BLaER1 treated with 17β-estradiol and CSF1 and Interleukin-3, amounts not matched to agents 10 nM and 100 nM (cell line): ENCODE results near the gene RNLS.
A peak's percentile ranks its signal among the peaks of the same experiment; 100 is the strongest.

Experiments used
- H3K27ac ChIP-seq, 11 experiments: shearing (Covaris generic); formaldehyde crosslinking; 2 replicates each; pipeline ENCODE4 v1.8.1; 2022
- H3K27me3 ChIP-seq, 11 experiments: shearing (Covaris generic); formaldehyde crosslinking; 2 replicates each; pipeline ENCODE4 v1.8.1; 2022
- H3K36me3 ChIP-seq, 11 experiments: shearing (Covaris generic); formaldehyde crosslinking; 2 replicates each; pipeline ENCODE4 v1.8.1; 2022
- H3K4me1 ChIP-seq, 10 experiments: shearing (Covaris generic); formaldehyde crosslinking; 2 replicates each; pipeline ENCODE4 v1.8.1; 2022
- H3K4me2 ChIP-seq, 11 experiments: shearing (Covaris generic); formaldehyde crosslinking; 2 replicates each; pipeline ENCODE4 v1.8.1; 2022
- H3K4me3 ChIP-seq, 10 experiments: shearing (Covaris generic); formaldehyde crosslinking; 2 replicates each; pipeline ENCODE4 v1.8.1; 2022
- H3K9ac ChIP-seq, 11 experiments: shearing (Covaris generic); formaldehyde crosslinking; 2 replicates each; pipeline ENCODE4 v1.8.1; 2022
- H3K9me3 ChIP-seq, 11 experiments: shearing (Covaris generic); formaldehyde crosslinking; replicated peaks in 1 of 11; 2 replicates each; pipeline ENCODE4 v1.8.1; 2022
- H4K20me1 ChIP-seq, 11 experiments: shearing (Covaris generic); formaldehyde crosslinking; 2 replicates each; pipeline ENCODE4 v1.8.1; 2022
- Cebpa-rat ChIP-seq, 11 experiments: shearing (Covaris generic); IDR thresholded peaks; 2 replicates each; pipeline ENCODE4 v1.8.1; 2022

RNLS gene

GRCh38 chr10:88245974-88246511, 337.1 kb downstream of the RNLS start:
- H3K9me3 ChIP-seq, result no peaks in the 10 kb centered on the region
- peak overlapping the region in 5 of 11 experiments; percentile 25 to 77 (median 58); a peak in 4 of 22 replicates for H3K4me2 ChIP-seq
- no peak overlapping the region for H3K9ac ChIP-seq
- TF ChIP-seq Cebpa-rat (IDR thresholded peaks at IDR 0.05), result no peak
- no peaks in the 10 kb centered on the region for H3K27me3 ChIP-seq
- no peaks in the 10 kb centered on the region for H3K36me3 ChIP-seq
- peaks cover 18 to 52% (median 22%) of the 10 kb centered on the region in 10 experiments for H3K4me1 ChIP-seq
- no peaks in the 10 kb centered on the region for H4K20me1 ChIP-seq
- no peak overlapping the region for H3K27ac ChIP-seq
- H3K4me3 ChIP-seq, result no peak overlapping the region

- Histone ChIP-seq H3K4me3 (no peak overlapping the region), H3K4me1 (peaks cover 18 to 52% (median 22%) of the 10 kb centered on the region in 10 experiments), H3K9ac (no peak overlapping the region), H3K9me3 (no peaks in the 10 kb centered on the region), H4K20me1 (no peaks in the 10 kb centered on the region), H3K27me3 (no peaks in the 10 kb centered on the region), H3K4me2 (peak overlapping the region; percentile 25 to 77 (median 55)), H3K36me3 (no peaks in the 10 kb centered on the region), H3K27ac (no peak overlapping the region)
- no peak for TF ChIP-seq Cebpa-rat (IDR thresholded peaks at IDR 0.05)
Measured at GRCh38 chr10:88244781-88245625, 338.1 kb downstream of the RNLS start.

DNA sequence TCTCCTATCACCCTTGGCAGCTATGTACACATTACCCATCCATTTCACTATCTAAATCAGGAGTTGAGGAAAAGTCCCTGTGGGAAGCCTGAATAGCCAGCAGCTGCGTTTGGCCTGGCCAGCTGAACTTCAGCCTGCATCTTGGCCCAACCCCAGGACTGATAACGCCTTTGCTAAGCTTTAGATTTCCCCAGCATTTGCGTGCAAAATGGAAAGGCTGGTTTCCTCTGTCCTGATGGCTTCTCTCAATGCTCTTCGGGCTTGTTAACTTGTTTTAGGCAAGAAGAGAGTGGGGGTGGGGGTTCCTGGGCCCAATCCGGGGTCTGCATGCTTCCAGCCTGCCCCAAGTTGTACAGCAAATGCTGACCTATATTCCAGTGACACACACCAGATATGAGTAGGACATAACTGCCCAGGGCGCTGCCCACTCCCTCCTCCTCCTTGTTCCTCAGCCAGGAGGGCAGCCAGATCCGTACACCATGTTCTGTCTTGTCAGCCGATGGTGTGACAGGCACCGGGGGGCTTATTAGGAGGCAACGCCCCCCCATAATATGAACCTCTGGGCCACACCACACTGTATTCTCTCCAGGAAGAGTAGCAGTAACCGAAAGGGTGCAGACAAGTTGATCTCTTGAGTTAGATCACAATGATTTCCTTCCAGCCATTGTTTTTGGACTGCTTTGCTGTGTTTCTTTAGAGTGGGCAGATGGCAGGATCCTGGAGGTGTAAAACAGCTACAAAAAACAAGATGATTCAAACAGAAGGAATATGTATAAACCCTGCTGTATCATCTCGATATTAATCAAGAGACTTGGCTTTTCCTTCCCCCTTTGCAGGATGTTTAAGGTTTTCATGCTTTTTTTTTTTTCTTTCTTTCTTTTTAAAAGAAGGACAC, 339.0 kb downstream of the RNLS start:
- no peak for TF ChIP-seq Cebpa-rat (IDR thresholded peaks at IDR 0.05)
- Histone ChIP-seq H3K9me3 (no peaks in the 10 kb centered on the region), H3K4me2 (peak overlapping the region; percentile 25 to 77 (median 55)), H3K27me3 (no peaks in the 10 kb centered on the region), H3K4me1 (peaks cover 18 to 52% (median 23%) of the 10 kb centered on the region in 10 experiments), H3K4me3 (no peak overlapping the region), H3K9ac (no peak overlapping the region), H3K36me3 (no peaks in the 10 kb centered on the region), H4K20me1 (no peaks in the 10 kb centered on the region), H3K27ac (no peak overlapping the region)

DNA sequence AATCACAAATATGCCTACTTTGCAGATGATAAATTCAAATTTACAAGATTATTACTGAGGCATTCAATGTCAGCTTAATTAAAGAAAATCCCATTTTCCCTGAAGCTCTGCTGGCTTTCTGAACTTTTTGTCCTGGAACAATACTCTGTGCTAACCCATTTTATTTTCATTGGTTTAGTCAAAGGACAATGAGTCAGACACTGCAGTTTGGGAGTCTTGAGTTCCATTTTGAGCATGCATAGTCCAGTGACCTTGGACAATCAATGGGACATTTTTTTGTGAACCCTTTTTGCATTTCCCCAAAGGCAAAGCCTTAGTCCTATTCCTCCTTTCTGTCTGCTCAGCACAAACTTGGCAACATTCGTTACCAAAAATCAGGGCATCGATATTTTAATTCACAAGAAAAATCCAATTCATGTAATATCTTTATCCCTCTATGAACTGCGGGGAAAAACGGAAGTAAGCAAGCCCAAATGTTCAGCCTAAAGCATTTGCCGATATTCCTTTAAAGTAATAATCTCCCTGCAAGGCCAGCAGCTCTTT, 339.8 kb downstream of the RNLS start:
- no peak overlapping the region for H3K27ac ChIP-seq
- peak overlapping the region in 1 of 11 experiments; percentile 62; a peak in 3 of 22 replicates for H3K4me2 ChIP-seq
- no peaks in the 10 kb centered on the region for H3K9me3 ChIP-seq
- no peaks in the 10 kb centered on the region for H3K36me3 ChIP-seq
- H4K20me1 ChIP-seq, result no peaks in the 10 kb centered on the region
- H3K9ac ChIP-seq, result no peak overlapping the region
- no peaks in the 10 kb centered on the region for H3K27me3 ChIP-seq
- no peak overlapping the region for H3K4me3 ChIP-seq
- no peak for TF ChIP-seq Cebpa-rat (IDR thresholded peaks at IDR 0.05)
- peaks cover 20 to 52% (median 29%) of the 10 kb centered on the region in 10 experiments for H3K4me1 ChIP-seq

GRCh38 chr10:88241501-88241900, 341.6 kb downstream of the RNLS start:
- H3K36me3 ChIP-seq, result no peaks in the 10 kb centered on the region
- no peak overlapping the region for H3K9ac ChIP-seq
- H3K9me3 ChIP-seq, result no peaks in the 10 kb centered on the region
- H3K27me3 ChIP-seq, result no peaks in the 10 kb centered on the region
- peaks cover 20 to 48% (median 32%) of the 10 kb centered on the region in 10 experiments for H3K4me1 ChIP-seq
- no peak overlapping the region for H3K4me3 ChIP-seq
- TF ChIP-seq Cebpa-rat (IDR thresholded peaks at IDR 0.05), result no peak
- H4K20me1 ChIP-seq, result no peaks in the 10 kb centered on the region
- H3K27ac ChIP-seq, result no peak overlapping the region
- H3K4me2 ChIP-seq, result peak overlapping the region in 4 of 11 experiments; percentile 5 to 66 (median 41); a peak in 7 of 22 replicates

DNA sequence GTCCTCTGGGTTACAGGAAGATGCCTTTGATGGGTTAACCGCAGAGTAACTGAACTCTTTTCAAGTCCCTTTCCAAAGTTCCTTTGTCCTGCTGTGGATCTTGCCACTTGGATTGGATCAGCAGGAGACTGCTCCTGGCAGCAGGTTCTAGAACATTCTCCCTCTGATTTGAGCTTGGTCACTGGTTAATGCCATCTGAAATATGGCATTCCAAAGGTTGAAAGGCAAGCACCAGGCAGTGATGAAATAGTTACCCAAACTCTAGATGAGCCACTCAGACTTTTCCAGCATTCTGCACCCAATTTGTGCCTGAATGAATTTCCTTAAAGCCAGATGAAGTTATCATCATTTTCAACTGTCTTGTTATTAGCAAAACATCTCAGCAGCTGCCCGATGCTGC, 343.9 kb downstream of the RNLS start:
- no peak for TF ChIP-seq Cebpa-rat (IDR thresholded peaks at IDR 0.05)
- Histone ChIP-seq H4K20me1 (no peaks in the 10 kb centered on the region), H3K4me3 (no peak overlapping the region), H3K4me2 (peak overlapping the region in 4 of 11 experiments; percentile 7 to 34 (median 23); a peak in 7 of 22 replicates), H3K9me3 (peaks cover 0 to 2% (median 0%) of the 10 kb centered on the region in 11 experiments; a peak in 2 of 22 replicates), H3K27ac (no peak overlapping the region), H3K27me3 (no peaks in the 10 kb centered on the region), H3K36me3 (no peaks in the 10 kb centered on the region), H3K9ac (no peak overlapping the region), H3K4me1 (peaks cover 10 to 41% (median 22%) of the 10 kb centered on the region in 10 experiments)

DNA sequence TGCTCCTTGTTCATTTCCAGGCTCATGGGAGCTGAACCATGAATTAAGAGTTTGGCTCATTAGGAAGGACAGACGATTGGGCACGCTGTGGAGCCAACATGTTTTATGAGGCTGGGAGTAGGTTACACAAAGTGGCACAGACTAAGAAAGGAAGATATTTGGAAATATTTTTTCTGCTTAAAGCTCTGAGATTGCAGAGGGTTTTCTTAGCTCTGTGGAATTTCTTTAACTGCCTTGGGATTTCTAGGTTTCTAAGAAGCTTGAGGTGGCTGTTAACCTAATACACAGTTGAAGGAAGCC, 344.6 kb downstream of the RNLS start:
- TF ChIP-seq Cebpa-rat (IDR thresholded peaks at IDR 0.05), result no peak
- H4K20me1 ChIP-seq, result no peaks in the 10 kb centered on the region
- H3K36me3 ChIP-seq, result no peaks in the 10 kb centered on the region
- no peak overlapping the region for H3K27ac ChIP-seq
- no peak overlapping the region for H3K4me3 ChIP-seq
- H3K27me3 ChIP-seq, result no peaks in the 10 kb centered on the region
- H3K4me1 ChIP-seq, result peaks cover 7 to 34% (median 20%) of the 10 kb centered on the region in 10 experiments; a peak in 18 of 20 replicates
- peak overlapping the region in 7 of 11 experiments; percentile 0 to 34 (median 14); a peak in 7 of 22 replicates for H3K4me2 ChIP-seq
- H3K9ac ChIP-seq, result no peak overlapping the region
- H3K9me3 ChIP-seq, result peaks cover 0 to 3% (median 0%) of the 10 kb centered on the region in 11 experiments; a peak in 2 of 22 replicates

- H4K20me1 ChIP-seq, result no peaks in the 10 kb centered on the region
Measured at GRCh38 chr10:88237896-88238614, 345.1 kb downstream of the RNLS start.

More at GRCh38 chr10:88237896-88238614, 345.1 kb downstream of the RNLS start:
- H3K4me3 ChIP-seq, result no peak overlapping the region
- peak overlapping the region in 7 of 11 experiments; percentile 0 to 34 (median 14); a peak in 6 of 22 replicates for H3K4me2 ChIP-seq
- no peak overlapping the region for H3K27ac ChIP-seq
- peaks cover 0 to 3% (median 0%) of the 10 kb centered on the region in 11 experiments; a peak in 2 of 22 replicates for H3K9me3 ChIP-seq
- H3K4me1 ChIP-seq, result peaks cover 7 to 34% (median 19%) of the 10 kb centered on the region in 10 experiments; a peak in 17 of 20 replicates
- H3K9ac ChIP-seq, result no peak overlapping the region
- no peaks in the 10 kb centered on the region for H3K36me3 ChIP-seq
- TF ChIP-seq Cebpa-rat (IDR thresholded peaks at IDR 0.05), result no peak
- H3K27me3 ChIP-seq, result no peaks in the 10 kb centered on the region
